Measurements from ENCODE around the gene TEX11.
A peak's percentile ranks its signal among the peaks of the same experiment; 100 is the strongest.
"Not testable (repeated sequence)": the region's sequence is repeated elsewhere in the genome, so short reads cannot be mapped to it uniquely, and the experiment has no call there.

TEX11 gene

GRCh38 chrX:70592091-70592490 lies 316.4 kb downstream of the TEX11 start:
- DNase-seq (ENCODE audit: low read depth) = peak; percentile 43

- DNase-seq (ENCODE audit: low read depth) = not testable (repeated sequence)
Measured at GRCh38 chrX:70587158-70587557, 321.4 kb downstream of the TEX11 start.

- no peak for DNase-seq (ENCODE audit: low read depth)
Measured at GRCh38 chrX:70577442-70577841, 331.1 kb downstream of the TEX11 start.

GRCh38 chrX:70569922-70570576 lies 338.5 kb downstream of the TEX11 start:
- DNase-seq (ENCODE audit: low read depth) = not testable (repeated sequence)

- DNase-seq (ENCODE audit: low read depth) = no peak
Measured at GRCh38 chrX:70554948-70555347, 353.6 kb downstream of the TEX11 start.

- no peak for DNase-seq (ENCODE audit: low read depth)
Measured at GRCh38 chrX:70554523-70554922, 354.0 kb downstream of the TEX11 start.

GRCh38 chrX:70554081-70554480 lies 354.4 kb downstream of the TEX11 start:
- peak; percentile 2 for DNase-seq (ENCODE audit: low read depth)

- no peak for DNase-seq (ENCODE audit: low read depth)
Measured at GRCh38 chrX:70553516-70553915, 355.0 kb downstream of the TEX11 start.

- no peak for DNase-seq (ENCODE audit: low read depth)
Measured at GRCh38 chrX:70552130-70552704, 356.3 kb downstream of the TEX11 start.

- DNase-seq (ENCODE audit: low read depth) = no peak
Measured at GRCh38 chrX:70549429-70549828, 359.1 kb downstream of the TEX11 start.

GRCh38 chrX:70535198-70535597 lies 373.3 kb downstream of the TEX11 start:
- DNase-seq (ENCODE audit: low read depth) = no peak

GRCh38 chrX:70527610-70528345 lies 380.7 kb downstream of the TEX11 start:
- DNase-seq (ENCODE audit: low read depth) = no peak

- no peak for DNase-seq (ENCODE audit: low read depth)
Measured at GRCh38 chrX:70527053-70527452, 381.5 kb downstream of the TEX11 start.

GRCh38 chrX:70525733-70526132 lies 382.8 kb downstream of the TEX11 start:
- no peak for DNase-seq (ENCODE audit: low read depth)

- not testable (repeated sequence) for DNase-seq (ENCODE audit: low read depth)
Measured at GRCh38 chrX:70515692-70516091, 392.8 kb downstream of the TEX11 start.

- not testable (repeated sequence) for DNase-seq (ENCODE audit: low read depth)
Measured at GRCh38 chrX:70515270-70515669, 393.2 kb downstream of the TEX11 start.

- no peak for DNase-seq (ENCODE audit: low read depth)
Measured at GRCh38 chrX:70509078-70509477, 399.4 kb downstream of the TEX11 start.

- no peak for DNase-seq (ENCODE audit: low read depth)
Measured at GRCh38 chrX:70508296-70508911, 400.1 kb downstream of the TEX11 start.

- no peak for DNase-seq (ENCODE audit: low read depth)
Measured at GRCh38 chrX:70505451-70505841, 403.1 kb downstream of the TEX11 start.

GRCh38 chrX:70504772-70505450 lies 403.6 kb downstream of the TEX11 start:
- no peak for DNase-seq (ENCODE audit: low read depth)

- no peak for DNase-seq (ENCODE audit: low read depth)
Measured at GRCh38 chrX:70500826-70501225, 407.7 kb downstream of the TEX11 start.

- no peak for DNase-seq (ENCODE audit: low read depth)
Measured at GRCh38 chrX:70498129-70498528, 410.4 kb downstream of the TEX11 start.

All from HS-5 (cell line).